AG08395 (cell line): ENCODE results near the gene PLCB3.

ENCODE experiments used
- DNase-seq: peaks from one replicate; pipeline ENCODE4 v3.0.0; 2012; ENCODE audit warnings: mixed read lengths, low spot score

Gene PLCB3

GRCh38 chr11:64287676-64288352 lies 36.5 kb downstream of the PLCB3 start:
- no peak for DNase-seq

GRCh38 chr11:64288353-64288750 lies 37.0 kb downstream of the PLCB3 start:
- DNase-seq: no peak

GRCh38 chr11:64289002-64289564 lies 37.8 kb downstream of the PLCB3 start:
- no peak for DNase-seq

- DNase-seq: no peak
Measured at GRCh38 chr11:64290352-64291261, 39.3 kb downstream of the PLCB3 start.

GRCh38 chr11:64291262-64291751 lies 40.0 kb downstream of the PLCB3 start, which contains the start of gene KCNK4:
Gene KCNK4, plus strand, starts transcription at chr11:64291302. Its CDS starts 1,717 bp downstream, at chr11:64293019.
- no peak for DNase-seq

- DNase-seq: no peak
Measured at GRCh38 chr11:64291752-64292459, 40.6 kb downstream of the PLCB3 start.

GRCh38 chr11:64292460-64293254 lies 41.3 kb downstream of the PLCB3 start:
- no peak for DNase-seq

- peak; percentile 61 for DNase-seq
Measured at GRCh38 chr11:64294774-64295173, 43.4 kb downstream of the PLCB3 start.

GRCh38 chr11:64295760-64296159 lies 44.4 kb downstream of the PLCB3 start:
- DNase-seq: no peak

GRCh38 chr11:64296236-64296635 lies 44.9 kb downstream of the PLCB3 start:
- peak; percentile 29 for DNase-seq

GRCh38 chr11:64296830-64297698 lies 45.7 kb downstream of the PLCB3 start:
- DNase-seq: no peak

- DNase-seq: no peak
Measured at GRCh38 chr11:64297699-64298358, 46.5 kb downstream of the PLCB3 start.

- DNase-seq: peak; percentile 55
Measured at GRCh38 chr11:64298966-64299846, 47.9 kb downstream of the PLCB3 start.

- no peak for DNase-seq
Measured at GRCh38 chr11:64299847-64300648, 48.7 kb downstream of the PLCB3 start, which contains the start of gene CATSPERZ. Gene CATSPERZ, plus strand, starts transcription at chr11:64300358. Its CDS starts 53 bp downstream, at chr11:64300411.

GRCh38 chr11:64303109-64304031 lies 52.0 kb downstream of the PLCB3 start:
- no peak for DNase-seq

GRCh38 chr11:64304032-64304315 lies 52.6 kb downstream of the PLCB3 start:
- no peak for DNase-seq
